HG03469 (cell line): ENCODE data around the gene CCKAR.
"Not testable (repeated sequence)": the region's sequence is repeated elsewhere in the genome, so short reads cannot be mapped to it uniquely, and the experiment has no call there.

Experiments
- ATAC-seq: cut with Tn5 transposase; IDR thresholded peaks from one replicate; pipeline ENCODE4 v1.9.1; 2021; ENCODE audit warnings: mild to moderate bottlenecking, moderate library complexity, moderate number of reproducible peaks; ENCODE audit not compliant: unreplicated experiment

Gene CCKAR, protein sequence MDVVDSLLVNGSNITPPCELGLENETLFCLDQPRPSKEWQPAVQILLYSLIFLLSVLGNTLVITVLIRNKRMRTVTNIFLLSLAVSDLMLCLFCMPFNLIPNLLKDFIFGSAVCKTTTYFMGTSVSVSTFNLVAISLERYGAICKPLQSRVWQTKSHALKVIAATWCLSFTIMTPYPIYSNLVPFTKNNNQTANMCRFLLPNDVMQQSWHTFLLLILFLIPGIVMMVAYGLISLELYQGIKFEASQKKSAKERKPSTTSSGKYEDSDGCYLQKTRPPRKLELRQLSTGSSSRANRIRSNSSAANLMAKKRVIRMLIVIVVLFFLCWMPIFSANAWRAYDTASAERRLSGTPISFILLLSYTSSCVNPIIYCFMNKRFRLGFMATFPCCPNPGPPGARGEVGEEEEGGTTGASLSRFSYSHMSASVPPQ

DNA sequence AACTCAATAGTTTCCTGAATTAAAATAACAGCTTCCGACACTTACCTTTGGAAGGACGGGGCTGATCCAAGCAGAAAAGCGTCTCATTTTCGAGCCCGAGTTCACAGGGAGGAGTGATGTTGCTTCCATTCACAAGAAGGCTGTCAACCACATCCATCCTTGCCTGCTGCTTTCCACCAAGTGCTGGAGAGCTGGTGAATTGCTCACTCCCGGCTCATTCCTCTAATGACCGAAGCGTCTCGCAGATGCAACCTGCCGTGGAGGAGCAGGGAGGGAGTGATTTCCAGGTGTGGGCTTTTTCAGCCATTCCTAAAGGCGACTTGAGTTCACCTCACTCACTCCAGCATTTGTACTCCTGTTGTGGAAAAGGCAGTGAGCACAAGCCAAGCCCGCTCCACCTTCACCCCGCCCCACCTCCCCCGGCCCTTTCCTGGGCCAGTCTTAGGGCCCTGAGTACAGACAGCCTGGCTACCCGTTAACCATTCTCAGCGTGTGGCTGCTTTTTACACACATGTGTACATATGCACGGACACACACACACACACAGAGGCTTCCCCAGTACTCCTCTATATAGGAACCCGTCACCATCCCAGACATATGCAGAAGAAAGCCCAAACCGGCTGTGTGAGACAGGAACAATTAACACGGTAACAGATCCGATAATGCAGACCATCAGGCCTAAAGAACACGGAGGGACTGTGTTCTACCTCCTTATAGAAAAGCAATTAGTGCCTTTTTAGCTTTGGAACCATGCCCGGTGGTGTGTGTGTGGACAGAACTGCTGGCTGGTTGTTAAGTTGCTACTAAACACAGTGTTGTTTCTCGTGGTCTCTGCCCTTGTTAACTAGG is at the start of gene CCKAR:
Gene CCKAR, minus strand, starts transcription at position 374 of the 849 bp plus-strand sequence. Its CDS starts 217 bp downstream, at position 157.
- no peak for ATAC-seq

GRCh38 chr4:26533685-26534084 is 43.4 kb upstream of the CCKAR start:
- no peak for ATAC-seq

DNA sequence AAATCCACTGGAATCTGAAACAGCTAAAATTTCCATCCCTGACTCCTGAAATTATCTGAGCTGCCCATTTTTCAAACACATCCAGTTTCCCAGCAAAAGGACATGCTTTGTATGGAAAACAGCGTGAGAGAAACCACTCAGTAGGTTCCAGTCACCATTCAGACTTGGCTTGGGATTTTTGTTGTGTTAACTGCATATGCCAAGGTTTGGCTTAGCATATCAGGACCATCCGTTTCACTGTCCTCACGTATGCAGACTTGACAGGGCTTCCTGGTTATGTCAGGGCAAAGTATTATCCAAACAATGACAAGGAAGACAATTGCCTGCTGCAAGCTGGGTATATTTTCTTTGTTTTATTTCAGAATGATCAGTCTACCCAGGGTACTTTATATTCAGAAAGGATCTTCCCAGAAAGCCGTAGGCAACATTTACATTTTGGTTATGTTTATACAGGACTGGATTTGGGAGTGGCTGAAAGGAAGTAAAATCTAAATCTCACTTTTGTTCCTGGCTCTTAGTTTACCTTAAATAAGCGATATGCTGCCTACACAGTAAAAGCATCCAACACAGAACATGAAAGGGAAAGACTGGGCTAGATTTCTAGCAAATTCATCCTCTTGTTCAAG is 41.3 kb upstream of the CCKAR start:
- ATAC-seq = no peak

GRCh38 chr4:26530099-26530498 is 39.8 kb upstream of the CCKAR start:
- no peak for ATAC-seq

DNA sequence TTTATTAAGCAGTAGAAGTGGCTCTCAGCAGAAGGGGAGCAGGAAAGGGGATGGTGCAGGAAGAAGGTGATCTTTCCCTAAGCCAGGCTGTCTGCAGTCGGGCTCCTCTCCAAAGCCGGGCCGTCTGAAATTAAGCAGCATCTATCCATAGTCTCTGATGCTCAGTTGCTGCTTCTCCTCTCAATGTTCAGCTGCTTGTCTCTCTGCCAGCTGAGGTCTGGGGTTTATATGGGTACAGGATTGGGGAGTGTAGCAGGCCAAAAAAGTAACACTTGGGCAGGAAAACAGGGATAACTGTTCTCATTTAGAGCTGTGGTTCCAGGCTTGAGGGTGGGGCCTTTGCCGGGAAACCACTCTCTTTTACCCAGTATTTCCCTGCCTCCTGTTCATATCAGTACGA is 39.2 kb upstream of the CCKAR start:
- no peak for ATAC-seq

GRCh38 chr4:26525771-26526150 is 35.5 kb upstream of the CCKAR start:
- ATAC-seq = no peak

DNA sequence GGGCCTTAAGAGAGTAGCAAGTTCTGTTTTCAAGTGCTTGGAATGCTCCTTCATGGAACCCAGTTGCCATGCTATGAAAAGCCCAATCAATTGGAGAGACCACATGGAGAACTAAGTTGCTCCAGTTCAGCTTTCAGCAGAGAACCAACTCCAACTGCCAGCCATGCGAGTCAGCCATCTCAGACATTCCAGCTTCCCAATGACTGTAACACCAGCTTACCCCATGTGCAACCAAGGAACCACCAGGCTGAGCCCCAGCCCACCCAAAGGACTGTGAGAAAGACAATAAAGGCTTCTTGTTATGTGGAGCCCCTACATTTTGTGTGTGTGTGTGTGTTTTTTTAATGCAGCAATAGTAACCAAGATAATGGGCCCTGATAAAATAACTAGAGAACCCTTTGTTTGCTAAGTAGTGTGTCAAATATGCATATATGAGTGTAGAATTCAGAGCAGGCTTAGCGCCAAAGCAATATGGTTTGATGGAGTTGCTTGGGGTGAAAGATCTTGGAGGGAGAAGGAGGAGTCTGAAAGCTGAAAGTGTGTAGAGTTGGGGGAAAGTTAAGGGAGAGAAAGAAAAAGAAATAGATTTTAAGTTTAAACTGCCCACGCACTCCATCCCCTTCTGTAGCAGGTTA is 35.0 kb upstream of the CCKAR start:
- ATAC-seq = no peak

DNA sequence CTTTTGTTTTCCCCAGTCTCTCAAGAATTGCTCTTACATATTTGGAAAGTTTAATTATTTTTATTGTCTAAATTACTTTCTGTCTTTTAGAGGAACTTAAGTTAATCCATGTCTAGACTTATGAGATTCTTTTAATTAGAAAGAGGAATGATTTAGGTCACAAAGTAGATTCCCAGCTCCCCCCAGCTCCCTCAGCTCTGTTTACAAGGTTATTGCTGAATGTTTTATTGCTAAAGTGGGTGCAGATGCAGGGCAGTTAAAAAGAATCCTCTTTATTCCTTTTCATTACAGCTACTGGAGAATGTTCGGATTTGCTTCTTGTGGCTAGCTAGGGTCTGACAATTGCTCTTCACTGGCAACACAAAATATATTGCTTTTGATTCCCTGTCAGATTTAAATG is 33.7 kb upstream of the CCKAR start:
- no peak for ATAC-seq

DNA sequence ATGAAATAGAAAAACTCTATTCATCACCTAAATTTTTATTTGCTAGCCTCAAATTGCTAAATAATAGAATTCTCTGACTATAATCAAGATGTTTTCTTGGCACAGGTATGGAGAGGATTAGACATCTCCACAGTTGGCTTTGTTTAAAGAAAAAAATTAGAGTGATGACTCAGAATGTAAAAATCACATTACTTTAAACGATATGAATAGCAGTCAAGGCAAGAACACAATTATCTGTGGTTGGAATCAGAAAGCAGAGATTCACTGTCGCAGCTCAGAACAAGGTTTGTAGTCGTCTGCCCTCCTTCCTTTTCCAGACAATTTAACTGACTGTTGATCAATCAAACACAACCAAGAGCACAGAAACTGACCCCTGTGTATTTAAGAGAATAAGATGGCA is 32.2 kb upstream of the CCKAR start:
- ATAC-seq = no peak

GRCh38 chr4:26520728-26521450 is 30.6 kb upstream of the CCKAR start:
- ATAC-seq = no peak

DNA sequence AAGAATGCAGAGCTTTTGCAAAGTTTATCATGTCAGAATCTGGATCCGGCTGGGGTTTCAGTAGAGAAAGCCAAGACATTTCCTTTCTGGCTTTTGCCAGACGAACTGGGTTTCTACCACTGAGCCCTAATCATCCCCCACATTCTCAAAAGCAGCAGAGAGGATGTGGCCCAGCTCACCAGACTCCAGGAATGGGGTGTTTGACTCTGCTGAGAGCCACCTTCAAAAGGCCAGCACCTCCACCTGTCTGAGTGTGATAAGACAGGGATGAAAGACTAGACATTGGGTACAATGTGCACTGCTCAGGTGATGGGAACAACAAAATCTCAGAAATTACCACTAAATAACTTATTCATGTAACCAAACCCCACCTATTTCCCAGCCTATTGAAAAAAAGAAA is 25.7 kb upstream of the CCKAR start:
- no peak for ATAC-seq

GRCh38 chr4:26510334-26510964 is 20.2 kb upstream of the CCKAR start:
- ATAC-seq = no peak

- ATAC-seq = no peak
These were observed 19.5 kb upstream of the CCKAR start for GRCh38 chr4:26509681-26510333.

DNA sequence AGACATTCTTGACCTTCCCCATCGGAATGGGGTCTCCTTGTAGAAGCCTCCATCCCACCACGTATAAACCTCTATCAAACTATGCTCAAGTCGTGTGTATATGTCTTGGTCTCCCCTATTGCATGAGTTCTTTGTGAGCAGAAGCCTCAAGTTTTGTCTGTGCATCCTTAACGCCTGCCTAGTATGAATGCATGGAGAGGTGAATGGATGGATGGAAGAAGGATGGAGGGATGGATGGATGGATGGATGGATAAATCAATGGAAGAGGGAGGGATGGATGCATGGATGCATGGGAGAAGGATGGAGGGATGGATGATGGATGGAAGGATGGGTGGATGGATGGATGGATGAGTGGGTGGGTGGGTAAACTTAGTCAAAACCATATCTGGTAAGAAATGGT is 17.0 kb upstream of the CCKAR start:
- ATAC-seq = no peak

- ATAC-seq = no peak
These were observed 13.6 kb upstream of the CCKAR start for GRCh38 chr4:26503844-26504243.

- no peak for ATAC-seq
These were observed 13.1 kb upstream of the CCKAR start for GRCh38 chr4:26503427-26503826.

GRCh38 chr4:26500565-26500999 is 10.3 kb upstream of the CCKAR start:
- not testable (repeated sequence) for ATAC-seq

GRCh38 chr4:26496207-26496783 is 6.0 kb upstream of the CCKAR start:
- no peak for ATAC-seq

DNA sequence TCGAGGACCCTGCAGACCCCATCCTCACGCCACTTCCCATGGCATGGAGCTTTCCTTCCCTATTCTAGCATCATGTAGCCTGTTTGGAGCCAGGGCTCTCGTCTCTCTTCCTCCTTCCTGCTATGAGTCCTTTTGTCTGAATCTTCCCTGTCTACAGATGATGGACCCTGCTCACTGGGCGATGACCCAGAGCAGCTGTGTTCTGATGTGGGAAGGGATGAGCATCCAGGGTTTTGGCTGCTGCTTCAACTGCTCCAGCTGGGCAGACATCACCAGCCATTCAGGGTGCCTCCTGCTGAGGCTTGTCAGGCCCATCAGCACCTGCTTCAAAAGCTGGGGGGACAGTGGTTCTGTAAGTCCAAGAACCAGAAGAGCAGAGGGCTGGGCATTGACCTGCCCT is 3.2 kb upstream of the CCKAR start:
- ATAC-seq = no peak
